IPS DF 4.7 (cell line): ENCODE results near the gene ELOB.

Experiments used
- DNase-seq: peaks from one replicate; pipeline ENCODE4 v3.0.0-alpha.2; 2013; ENCODE audit warnings: low spot score; ENCODE audit errors: extremely low read depth

Gene ELOB

GRCh38 chr16:2768403-2769089 is 8.5 kb downstream of the ELOB start:
- DNase-seq = no peak

GRCh38 chr16:2767891-2768290 is 9.2 kb downstream of the ELOB start:
- no peak for DNase-seq

- DNase-seq = no peak
Measured at GRCh38 chr16:2767140-2767731, 9.8 kb downstream of the ELOB start.

- no peak for DNase-seq
Measured at GRCh38 chr16:2766430-2767139, 10.5 kb downstream of the ELOB start.

GRCh38 chr16:2765462-2766404 is 11.3 kb downstream of the ELOB start:
- DNase-seq = no peak

GRCh38 chr16:2764718-2765117 is 12.4 kb downstream of the ELOB start:
- DNase-seq = no peak

GRCh38 chr16:2763173-2763572 is 13.9 kb downstream of the ELOB start:
- DNase-seq = no peak

GRCh38 chr16:2762711-2763110 is 14.4 kb downstream of the ELOB start:
- DNase-seq = no peak

- DNase-seq = no peak
Measured at GRCh38 chr16:2761886-2762583, 15.0 kb downstream of the ELOB start.

GRCh38 chr16:2761472-2761871 is 15.6 kb downstream of the ELOB start:
- no peak for DNase-seq

GRCh38 chr16:2757344-2757743 is 19.7 kb downstream of the ELOB start:
- DNase-seq = no peak

- no peak for DNase-seq
Measured at GRCh38 chr16:2756288-2757015, 20.6 kb downstream of the ELOB start.

GRCh38 chr16:2755158-2755557 is 21.9 kb downstream of the ELOB start:
- no peak for DNase-seq

GRCh38 chr16:2753733-2754020 is 23.4 kb downstream of the ELOB start:
- no peak for DNase-seq

GRCh38 chr16:2752850-2753732 is 24.0 kb downstream of the ELOB start:
- DNase-seq = no peak

GRCh38 chr16:2752035-2752849 is 24.8 kb downstream of the ELOB start, which contains the start of gene SRRM2:
Gene SRRM2 (plus strand): TSS chr16:2752638. CDS start chr16:2756365, 3,727 bp downstream.
- DNase-seq = peak; percentile 74

- no peak for DNase-seq
Measured at GRCh38 chr16:2751577-2752034, 25.5 kb downstream of the ELOB start.

- no peak for DNase-seq
Measured at GRCh38 chr16:2749936-2750335, 27.1 kb downstream of the ELOB start.
